Ishikawa (cell line): ENCODE results near the gene GALNT9.

Experiments used
- CREB1 ChIP-seq: IDR thresholded peaks from 2 replicates; pipeline ENCODE4 v1.6.1; 2012; ENCODE audit warnings: low read depth
- EP300 ChIP-seq: IDR thresholded peaks from 2 replicates; pipeline ENCODE4 v1.6.1; 2012; ENCODE audit warnings: borderline replicate concordance
- REST ChIP-seq: IDR thresholded peaks from 2 replicates; pipeline ENCODE4 v1.6.1; 2012; ENCODE audit warnings: low read depth, mild to moderate bottlenecking
- ZBTB7A ChIP-seq: IDR thresholded peaks from 2 replicates; pipeline ENCODE4 v1.6.1; 2012; ENCODE audit warnings: low read depth

GRCh38 chr12:132196038-132196872 lies 133.1 kb downstream of the GALNT9 start:
- TF ChIP-seq EP300 (no peak), REST (peak; percentile 30; the same call in 1 of the 2 replicates), ZBTB7A (no peak), CREB1 (no peak)
